COR-L47 (cell line): ENCODE results near the gene MYO10.

ENCODE experiments used
- DNase-seq: peaks from one replicate; lab custom pipeline; 2025; lab: John Stamatoyannopoulos, UW

MYO10 gene

GRCh38 chr5:16812448-16812847 lies 123.6 kb downstream of the MYO10 start:
- no peak for DNase-seq

DNA sequence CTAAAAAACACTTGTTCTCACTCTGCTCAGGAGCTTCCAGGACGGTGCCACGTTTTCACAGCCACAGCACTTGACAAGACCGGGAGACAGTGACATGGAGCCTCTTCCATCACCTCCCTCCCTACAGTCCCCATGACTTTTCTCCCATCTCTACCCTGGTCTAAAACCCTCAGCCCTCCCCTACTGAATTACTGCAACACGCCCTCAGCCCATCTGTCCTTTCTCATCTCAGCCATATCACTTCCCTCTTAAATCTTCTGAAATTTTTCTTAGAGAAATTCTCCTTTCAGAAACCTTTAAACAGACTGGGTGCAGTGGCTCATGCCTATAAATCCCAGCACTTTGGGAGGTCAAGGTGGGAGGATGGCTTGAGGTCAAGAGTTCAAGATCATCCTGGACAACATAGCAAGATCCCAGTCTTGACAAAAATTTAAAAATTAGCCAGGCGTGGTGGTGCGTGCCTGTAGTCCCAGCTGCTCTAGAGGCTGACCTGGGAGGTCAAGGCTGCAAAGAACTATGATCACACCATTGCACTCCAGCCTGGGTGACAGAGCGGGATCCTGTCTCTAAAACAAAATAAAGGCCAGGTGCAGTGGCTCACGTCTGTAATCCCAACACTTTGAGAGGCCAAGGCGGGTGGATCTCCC lies 125.8 kb downstream of the MYO10 start:
- no peak for DNase-seq

- DNase-seq, result no peak
Measured at GRCh38 chr5:16809395-16810207, 126.5 kb downstream of the MYO10 start.

- DNase-seq, result no peak
Measured at GRCh38 chr5:16809010-16809394, 127.1 kb downstream of the MYO10 start.

- no peak for DNase-seq
Measured at GRCh38 chr5:16808021-16808420, 128.1 kb downstream of the MYO10 start.

DNA sequence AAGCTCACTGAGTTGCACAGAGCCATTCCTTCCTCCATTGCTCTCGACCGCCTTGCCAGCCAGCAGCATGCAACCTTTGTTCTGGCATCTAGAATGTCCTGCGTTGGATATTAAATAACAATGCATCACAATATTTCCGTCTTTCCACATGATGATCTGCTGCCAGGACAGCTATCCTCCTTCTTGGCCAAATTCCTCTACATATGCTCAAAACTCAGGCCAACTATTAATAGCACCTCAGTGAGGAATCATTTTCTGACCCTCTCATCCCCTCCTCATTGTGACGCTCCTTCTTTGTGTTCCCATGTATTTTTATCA lies 128.6 kb downstream of the MYO10 start:
- no peak for DNase-seq

DNA sequence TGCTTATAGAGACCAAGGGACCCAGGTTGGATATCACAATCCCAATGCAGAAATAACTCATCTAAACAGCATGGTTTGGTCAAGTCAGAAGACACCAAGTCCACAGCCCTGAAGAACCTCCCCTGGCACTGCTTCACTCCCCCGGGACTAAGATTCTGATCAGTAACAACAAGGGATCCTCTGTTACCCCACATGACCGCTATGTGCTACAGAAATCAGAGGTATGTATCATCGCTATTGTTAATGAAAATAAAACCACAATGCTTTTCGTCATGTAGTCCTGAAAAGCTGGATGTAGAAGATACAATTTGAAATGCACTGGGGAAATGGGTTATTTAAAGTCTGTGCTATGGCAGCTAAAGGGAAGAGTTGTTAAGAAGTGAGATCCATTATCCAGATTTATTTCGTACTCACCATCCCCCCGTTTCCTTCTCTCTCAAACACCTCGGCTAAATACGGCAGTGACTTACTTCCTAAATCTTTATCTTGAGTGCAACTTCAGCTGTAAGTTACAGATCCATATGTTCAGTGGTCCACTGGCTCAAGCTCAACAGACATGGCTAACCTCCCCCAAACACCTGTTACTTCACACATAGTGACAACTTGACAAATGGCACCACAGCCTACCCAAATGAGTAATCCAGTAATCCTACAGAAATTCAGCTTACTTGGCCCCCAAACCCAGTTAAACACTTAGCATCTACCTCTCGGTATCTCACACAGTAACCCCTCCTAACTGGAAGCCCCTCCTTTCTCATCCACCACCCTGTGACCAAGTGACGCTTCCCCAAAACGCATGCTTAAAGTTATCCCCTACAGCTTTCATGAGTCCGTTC lies 129.2 kb downstream of the MYO10 start:
- DNase-seq, result no peak

GRCh38 chr5:16805486-16805885 lies 130.6 kb downstream of the MYO10 start:
- DNase-seq, result no peak

GRCh38 chr5:16803831-16804230 lies 132.3 kb downstream of the MYO10 start:
- DNase-seq, result no peak

- no peak for DNase-seq
Measured at GRCh38 chr5:16800477-16800876, 135.6 kb downstream of the MYO10 start.

DNA sequence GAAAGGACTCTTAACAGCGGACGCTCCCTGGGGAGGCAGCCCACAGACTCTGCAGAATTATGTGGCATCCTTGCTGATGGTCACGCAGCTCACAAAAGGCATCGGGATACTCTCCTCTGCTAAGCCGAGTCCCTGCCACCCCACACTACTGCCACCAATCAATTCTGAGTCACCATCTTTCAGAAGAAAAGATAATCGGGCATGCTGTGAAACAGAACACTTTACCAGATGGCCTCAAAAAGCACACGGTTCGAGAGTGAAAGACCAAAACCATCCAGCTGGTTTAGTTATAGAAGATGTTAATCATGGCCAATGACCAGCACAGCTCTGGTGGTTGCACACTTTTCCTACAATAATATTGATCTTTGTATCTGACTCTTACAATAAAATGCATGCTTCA lies 136.3 kb downstream of the MYO10 start:
- DNase-seq, result no peak

- no peak for DNase-seq
Measured at GRCh38 chr5:16797951-16798350, 138.1 kb downstream of the MYO10 start.

- DNase-seq, result no peak
Measured at GRCh38 chr5:16794269-16794913, 141.7 kb downstream of the MYO10 start.

DNA sequence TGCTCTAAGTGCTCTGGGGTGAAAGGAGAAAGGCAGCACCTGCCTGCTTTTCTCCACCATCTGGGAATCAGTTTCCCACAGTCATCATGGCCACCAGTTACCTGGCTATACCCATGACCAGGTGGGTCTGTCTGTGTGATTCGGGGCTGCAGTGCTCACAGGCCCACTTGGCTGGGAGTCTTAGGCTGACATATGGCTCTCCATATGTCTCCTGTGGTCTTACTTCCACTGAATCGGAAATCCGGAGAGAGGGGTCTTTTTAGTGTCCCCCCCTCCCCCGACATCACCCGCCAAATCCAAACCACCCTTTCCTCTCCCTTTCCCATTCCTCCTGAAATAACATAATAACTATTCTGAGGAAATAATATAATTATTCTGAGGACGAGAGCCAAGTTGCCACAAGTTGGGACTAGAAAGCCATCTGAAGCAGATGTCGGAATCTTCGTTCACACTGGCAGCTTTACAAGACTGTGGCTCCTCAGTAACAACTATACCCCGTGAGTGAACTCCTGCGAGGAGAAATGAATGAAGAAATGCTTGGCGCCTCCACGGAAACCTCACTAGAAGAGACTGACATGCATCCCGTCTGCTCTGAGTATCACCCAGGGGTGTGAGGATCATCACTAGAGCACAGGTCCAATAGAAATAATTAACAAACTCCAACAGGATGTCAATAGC lies 143.4 kb downstream of the MYO10 start:
- DNase-seq, result no peak

DNA sequence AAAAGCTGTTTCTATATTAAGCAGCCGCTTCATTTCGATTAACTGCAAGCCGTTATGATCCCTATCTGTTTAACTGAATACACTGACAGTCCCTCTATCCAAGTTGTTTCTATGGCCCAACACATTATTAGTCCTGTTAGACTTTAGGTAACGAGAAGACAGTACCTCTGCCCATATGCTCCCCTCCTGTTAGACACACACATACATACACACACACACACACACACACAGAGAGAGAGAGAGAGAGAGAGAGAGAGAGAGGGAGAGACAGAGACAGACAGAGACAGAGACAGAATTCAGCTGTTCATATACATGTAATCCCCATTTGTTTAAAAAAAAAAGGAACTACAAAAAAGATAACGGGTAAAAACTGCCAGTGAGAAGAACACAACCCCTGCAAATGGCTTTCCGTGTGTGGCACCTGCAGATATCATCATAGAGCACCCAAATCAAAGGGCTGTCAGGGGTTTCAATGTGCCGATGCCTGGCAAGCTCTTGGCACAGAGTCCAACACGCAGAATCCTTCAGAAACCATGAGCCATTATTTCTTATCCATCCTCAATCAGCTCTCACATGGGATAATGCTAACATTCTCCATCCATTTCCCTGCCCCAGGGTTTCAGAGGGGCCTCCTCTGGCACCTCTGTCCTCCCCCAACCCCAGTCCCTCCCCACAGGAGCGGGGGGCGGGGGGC lies 144.0 kb downstream of the MYO10 start:
- DNase-seq, result no peak

DNA sequence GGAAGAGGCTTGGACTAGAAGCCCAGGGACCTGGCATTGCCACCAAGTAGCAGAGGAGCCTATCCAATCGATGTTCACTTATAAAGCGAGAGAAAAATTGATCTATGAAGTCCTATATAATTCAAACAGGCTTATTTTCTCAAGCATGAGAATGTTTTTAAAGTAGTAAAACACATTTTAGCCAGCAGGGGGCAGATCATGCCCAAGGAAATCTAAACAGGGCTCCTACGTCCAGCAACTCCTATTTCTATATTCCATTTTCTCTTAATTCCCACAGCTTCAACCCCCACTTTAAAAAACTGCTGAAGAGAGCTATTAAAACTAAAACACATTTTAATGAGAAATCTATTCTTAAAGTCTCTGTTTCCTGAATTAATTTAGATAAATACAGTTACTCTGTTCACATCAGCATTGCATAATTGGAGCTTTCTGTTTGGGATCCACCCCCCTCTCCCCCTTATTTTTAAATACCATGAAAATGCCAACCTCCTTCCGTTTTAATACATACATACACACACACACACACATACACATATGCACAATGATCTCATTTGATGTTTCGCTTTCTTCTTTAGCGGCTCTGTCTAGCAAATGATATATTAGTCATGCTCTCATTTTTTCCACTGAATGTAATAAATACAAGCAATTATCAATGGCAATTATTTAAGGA lies 144.9 kb downstream of the MYO10 start:
- DNase-seq, result peak; percentile 60

- no peak for DNase-seq
Measured at GRCh38 chr5:16788957-16789356, 147.1 kb downstream of the MYO10 start.

- peak; percentile 5 for DNase-seq
Measured at GRCh38 chr5:16787278-16787677, 148.8 kb downstream of the MYO10 start.

DNA sequence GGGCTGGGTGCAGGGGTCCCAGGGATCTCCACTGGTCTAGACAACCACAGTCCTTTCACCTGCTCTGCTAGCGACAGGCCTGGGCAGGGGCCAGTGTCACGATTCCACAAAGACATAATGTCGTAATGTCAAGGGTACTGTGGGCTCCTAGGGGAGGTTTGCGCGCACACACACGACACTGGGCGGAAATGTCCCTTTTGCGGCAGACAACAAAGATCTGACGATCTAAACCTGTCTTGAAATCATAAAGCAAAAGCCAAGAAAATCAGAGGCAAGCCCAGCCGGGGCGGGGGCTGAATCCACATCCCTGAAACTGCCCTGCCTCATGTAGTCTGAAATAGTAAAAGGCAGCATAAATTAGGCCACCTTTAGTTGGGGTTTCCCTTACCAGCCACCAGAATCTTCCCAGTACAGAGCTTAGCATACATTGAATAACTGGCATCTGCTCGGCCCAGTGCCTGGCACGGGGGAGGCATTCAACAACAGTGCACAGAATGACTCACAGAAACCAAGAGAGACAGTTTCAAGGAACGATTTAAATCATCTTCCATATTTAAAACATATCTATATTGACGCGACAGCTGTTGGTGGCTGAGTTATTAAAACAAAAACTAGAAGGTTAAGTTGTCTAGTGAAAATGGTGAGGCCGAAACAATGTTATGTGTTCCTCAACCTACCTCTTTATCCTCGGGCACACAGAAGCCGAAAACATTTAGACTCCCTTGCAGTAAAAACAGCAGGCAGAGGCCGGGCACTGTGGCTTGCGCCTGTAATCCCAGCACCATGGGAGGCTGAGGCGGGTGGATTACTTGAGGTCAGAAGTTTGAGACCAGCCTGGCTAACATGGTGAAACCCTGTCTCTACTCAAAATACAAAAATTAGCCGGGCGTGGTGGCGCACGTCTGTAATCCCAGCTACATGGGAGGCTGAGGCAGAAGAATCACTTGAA lies 151.0 kb downstream of the MYO10 start:
- DNase-seq, result no peak

GRCh38 chr5:16784088-16784487 lies 152.0 kb downstream of the MYO10 start:
- DNase-seq, result no peak
